ENCODE measurements around the gene PDE10A.
A peak's percentile ranks its signal among the peaks of the same experiment; 100 is the strongest.

Gene PDE10A

DNA sequence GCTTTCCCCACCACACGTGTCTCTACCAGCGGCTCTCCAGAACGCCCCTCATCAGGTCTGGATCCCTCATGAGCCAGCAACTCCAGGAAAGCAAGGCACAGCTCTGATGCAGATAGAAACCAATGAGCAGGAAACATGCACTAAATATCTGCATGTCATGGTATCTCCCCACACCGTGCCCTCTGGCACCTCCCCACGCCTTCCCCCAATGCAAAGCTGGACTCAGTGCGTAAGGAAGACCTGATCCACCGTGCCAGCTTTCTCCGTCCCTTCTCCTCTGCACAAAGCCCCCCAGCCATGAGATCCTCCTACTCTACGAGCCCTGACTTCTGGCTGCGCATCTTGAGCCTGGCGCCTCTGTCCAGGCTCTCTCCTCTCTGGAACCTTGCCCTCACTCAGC, 9.4 kb downstream of the PDE10A start:
- DNase-seq = no peak

DNA sequence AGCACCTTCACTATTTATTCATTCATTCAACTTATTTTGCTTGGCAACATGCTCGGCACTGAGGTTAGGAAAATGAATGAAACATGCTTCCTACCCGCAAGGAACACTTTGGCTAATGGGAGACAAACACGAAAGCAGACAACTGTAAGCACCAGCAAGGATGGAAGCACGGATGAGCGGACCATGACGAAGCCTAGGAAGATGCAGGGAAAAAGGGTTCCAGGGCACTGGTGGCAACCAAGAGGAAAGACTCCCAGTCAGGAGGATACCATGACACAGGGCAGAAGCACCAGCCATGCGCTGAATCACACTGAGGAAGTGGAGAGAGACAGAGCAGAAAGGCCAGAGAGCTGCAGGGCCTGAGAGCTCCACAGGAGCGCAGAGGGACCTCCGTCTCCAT, 9.8 kb downstream of the PDE10A start:
- DNase-seq = peak; percentile 12

DNA sequence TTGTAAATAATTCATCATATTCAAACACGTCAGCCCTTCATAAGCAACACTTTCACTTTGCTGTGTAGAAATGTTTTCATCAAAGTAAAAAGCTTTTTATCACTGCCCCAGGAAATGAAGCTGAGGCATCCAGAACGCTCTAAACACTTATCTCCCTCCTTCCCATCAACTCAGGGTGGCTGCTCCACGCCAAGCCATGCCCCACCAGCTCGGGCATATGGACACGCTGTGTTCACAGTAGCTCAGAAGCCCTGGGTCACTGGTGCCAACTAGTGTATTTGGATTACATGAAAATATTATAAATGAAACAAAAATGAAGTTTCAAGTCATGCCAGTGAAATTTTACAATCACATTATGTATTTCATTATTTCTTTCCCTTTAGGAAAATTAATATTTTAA, 10.3 kb downstream of the PDE10A start:
- DNase-seq = no peak

DNA sequence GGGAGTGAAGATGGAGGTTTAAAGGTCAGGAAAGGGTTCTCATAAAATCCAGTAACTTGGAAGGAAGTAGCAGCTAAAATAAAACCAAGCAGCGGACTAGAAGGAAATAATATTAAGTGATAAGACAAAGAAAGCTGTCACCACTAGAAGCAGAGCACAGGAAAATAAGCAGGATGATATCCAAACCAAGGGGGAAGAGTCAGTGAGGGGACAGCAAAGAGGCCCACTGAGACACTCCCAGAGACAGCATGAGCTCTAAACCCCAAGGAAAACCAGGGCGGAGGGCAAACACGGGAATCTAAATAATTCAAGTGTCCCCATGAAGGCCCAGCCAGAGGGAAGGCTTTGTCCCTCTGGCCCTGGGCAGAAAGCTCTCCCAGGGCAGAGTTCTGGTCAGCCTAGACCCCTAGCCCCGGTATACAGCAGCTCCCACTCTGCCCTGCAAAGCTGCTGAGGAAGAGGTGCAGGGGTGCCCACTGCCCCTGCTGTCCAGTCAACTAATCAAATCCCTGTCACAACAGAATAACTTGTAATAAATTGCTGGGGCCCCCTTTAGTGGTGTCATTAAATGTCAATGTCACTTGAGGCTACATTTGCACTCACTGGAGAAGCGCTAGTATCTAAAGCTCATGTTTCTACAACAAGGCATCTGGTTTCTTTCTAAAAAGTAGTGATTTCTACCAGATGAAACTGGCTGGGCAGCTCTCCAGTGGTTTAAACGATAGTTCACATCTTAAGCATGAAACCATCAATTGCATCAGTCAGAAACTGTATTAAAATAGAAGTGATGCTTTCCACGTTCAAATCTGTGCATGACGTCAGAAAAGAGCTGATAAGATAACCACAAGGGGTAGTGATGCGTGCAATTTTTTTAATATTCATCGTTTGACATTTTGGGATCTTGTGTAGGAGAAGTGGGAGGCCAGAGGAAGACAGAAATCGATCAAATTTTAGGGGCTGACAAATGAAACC, 13.6 kb downstream of the PDE10A start:
- peak; percentile 77 for DNase-seq

DNA sequence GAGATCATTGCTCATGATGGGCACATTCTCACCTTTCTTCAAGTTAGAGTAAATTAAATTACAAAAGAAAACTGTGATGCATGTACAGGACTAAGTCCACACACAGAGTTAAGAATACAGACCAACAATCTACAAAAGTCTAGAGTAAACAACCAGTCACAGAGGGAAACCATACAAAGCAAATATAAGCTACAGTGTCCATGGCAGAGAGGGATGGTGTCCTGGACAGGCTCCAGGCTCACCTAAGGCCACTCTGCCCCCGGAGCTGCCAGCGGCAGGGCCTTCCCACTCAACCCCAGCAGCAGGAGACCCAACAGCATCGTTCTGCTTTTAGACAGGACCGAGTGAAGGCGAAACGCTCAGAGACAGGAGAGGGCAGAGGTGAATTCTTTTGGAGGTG, 16.0 kb downstream of the PDE10A start:
- DNase-seq = no peak

DNA sequence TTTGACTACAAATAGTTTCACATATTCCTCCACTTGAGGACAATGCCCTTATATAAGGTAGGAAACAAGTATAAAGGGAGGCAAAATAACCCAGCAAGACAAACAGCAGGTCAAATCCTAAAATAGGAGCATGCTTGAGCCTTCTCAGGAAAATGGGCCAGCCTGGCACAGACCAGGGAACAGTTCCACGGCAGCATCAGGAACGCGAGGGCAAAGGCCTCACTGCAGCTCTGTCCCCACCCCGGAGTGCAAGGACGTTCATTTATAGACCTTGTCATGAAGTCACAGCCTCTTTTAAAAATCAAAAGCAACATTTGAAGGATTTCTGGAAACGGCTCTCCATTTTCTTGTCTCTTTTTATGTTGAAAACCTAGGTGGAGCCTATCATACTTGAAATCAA, 17.1 kb downstream of the PDE10A start:
- DNase-seq = no peak

DNA sequence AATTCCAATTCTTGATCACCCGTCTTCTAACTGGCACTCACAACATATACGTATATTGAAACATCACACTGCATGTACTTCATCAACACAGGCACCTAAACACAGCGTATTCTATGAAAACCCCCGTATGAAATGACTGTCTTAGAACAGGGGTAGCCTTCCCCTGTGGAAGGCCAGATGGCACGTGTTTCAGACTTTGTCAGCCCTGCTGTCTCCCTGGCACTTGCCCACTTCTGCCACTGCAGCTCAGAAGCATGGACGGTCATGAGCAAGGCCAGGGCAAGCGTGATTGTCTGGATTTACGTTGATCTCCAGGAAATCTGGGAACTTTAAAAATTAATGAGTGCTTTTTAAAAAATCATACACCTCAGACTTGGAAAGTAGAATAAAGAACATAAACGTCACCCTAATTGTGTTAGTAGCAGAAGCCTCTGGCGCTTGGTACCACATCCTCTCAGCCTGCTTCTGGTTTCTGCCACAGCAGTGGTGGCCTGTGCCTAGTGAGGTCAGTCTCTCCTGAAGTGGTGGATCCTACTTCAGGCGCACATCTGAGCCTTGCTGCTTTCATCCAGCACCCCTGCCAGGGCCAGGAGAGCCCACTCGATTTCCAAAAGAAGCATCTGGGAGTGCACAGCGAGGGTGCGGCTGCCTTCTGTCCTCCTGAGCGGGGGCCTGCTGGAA, 18.3 kb downstream of the PDE10A start:
- DNase-seq = no peak

DNA sequence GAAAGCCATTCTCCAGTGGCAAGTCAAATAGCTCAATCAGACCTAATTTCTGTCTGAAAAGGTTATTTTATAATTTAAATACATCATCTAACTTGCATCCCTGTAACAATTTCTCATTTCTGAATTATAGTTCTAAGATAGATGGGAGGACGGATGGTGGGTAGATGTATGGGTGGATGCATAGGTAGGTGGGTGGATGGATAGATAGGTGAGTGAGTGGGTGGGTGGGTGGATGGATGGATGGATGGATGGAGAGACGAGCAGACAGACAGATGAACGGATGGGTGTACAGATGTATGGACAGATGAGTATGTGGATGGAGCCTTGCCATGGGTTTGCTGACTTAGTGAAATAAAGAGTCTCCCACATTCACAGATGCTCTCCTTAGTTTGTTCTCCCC, 20.0 kb downstream of the PDE10A start:
- no peak for DNase-seq

DNA sequence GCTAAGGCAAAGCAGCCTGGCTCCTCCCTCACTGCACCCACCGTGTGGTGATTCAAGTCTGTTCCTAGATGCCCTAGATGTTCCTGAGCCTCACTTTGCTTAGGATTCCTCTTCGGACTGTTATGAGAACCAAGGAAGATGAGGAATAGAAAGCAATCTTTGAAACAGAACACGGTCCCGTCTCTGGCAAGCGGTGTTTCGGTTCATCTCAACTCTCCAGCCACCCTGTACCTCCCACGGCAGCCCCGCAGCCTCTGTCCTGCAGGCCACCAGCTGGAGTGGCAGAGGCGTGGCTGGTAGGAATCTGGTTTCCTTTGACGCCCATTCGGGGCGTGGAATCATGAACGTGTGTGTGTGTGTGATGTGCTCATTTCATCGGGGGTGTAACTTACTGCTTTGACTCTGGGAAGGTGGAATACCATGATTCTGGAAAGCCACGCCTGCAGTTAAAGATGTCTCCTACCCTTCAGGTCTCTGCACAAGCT, 21.3 kb downstream of the PDE10A start:
- DNase-seq = no peak

DNA sequence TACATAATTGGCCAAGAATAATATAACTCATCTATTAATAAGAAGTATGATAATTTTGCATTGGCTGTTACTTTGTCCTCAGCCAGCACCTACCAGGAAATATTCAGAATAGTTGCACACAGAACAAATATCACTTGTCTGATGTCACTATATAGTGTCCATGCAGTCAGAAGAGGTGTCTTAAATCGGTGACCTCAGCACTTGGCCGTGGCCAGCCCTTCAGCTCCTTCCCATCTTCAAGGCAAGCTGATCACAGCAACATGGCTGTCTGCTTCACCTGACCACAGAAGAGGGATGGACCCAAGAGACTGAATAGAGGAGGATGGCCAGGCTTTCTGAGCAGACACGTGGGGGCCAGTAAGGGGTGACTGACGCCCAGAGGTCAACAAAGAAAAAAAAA, 22.2 kb downstream of the PDE10A start:
- no peak for DNase-seq

DNA sequence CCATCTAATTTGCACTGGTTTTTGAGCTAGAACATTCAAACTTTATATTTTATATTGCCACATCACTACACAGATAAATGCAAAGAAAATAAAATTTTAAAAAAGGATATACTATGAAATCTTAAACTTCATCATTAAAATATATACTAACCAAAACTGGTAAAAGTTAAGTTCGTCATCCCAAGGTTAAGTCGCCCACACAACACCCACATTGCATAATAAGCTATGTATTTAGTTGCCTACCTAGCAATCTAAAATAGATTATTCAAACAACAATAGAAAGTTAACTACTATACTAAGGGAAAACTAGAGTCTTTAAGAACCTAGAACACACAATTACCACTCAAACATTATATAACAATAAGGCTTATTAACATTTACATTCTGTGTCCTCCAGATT, 24.5 kb downstream of the PDE10A start:
- no peak for DNase-seq

DNA sequence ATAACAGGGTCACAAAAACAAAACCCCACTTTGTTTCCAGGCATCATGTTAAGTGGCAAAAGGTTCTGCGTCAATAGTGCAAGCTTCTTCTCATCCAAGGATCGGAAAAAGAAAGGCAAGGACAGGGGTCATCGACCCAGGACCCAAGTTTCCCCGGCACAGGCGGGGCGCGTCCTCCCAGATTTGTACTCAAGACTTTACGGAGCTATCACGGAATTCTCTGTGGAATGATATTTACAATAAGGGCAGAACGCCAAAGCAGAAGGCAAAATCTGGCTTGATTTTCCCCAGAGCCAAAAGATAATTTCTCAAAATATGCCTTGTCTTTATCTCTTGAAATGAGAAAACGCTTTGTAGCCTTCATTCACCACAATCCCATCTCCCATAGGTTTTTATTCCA, 25.5 kb downstream of the PDE10A start:
- DNase-seq = peak; percentile 3

DNA sequence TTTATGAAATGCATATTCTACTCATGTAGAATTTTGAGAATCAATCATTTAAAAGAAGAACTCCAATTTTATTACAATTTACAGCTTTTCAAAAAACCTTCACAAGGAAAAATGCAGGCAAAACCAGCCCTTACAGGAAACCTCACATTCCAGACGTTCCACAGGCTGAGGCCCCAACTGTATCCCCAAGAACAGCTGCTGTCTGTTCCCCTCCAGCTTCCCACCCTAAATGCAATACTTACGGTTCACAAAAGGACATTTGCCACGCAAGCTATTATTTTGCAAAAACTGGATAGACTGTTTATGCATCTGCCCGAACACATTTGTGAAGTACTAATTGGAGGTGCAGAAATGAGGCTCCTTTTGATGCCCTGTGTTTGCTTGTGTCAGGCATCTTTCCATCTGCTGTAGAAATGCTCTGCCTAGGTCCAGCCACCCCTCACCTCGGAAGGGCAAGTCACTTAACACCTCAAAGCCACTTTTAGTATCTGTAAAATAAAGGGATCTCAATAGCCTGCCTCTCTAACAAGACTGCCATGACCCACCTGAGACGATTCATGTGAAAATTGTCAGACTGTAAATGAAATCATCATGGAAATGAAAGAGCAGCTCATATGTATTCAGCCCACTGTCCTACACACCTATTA, 26.5 kb downstream of the PDE10A start:
- DNase-seq = peak; percentile 58

DNA sequence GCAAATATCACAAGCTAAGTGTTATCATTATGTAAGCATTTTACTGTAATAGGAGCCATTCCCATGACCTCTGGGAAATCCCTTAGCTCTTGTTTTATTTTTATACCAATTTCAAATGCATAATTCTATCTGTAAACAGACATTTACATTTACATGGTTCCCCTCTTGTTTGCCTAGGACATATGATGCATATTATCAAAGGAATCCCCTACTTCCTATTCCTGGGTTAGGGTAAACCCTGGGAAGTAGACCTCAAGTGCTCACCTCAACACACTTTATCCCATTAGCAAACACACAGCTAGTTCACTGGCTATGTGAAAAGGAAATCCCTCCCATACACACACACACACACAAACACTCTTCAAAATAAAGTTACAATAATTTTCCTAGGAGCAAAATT, 27.1 kb downstream of the PDE10A start:
- DNase-seq = no peak

DNA sequence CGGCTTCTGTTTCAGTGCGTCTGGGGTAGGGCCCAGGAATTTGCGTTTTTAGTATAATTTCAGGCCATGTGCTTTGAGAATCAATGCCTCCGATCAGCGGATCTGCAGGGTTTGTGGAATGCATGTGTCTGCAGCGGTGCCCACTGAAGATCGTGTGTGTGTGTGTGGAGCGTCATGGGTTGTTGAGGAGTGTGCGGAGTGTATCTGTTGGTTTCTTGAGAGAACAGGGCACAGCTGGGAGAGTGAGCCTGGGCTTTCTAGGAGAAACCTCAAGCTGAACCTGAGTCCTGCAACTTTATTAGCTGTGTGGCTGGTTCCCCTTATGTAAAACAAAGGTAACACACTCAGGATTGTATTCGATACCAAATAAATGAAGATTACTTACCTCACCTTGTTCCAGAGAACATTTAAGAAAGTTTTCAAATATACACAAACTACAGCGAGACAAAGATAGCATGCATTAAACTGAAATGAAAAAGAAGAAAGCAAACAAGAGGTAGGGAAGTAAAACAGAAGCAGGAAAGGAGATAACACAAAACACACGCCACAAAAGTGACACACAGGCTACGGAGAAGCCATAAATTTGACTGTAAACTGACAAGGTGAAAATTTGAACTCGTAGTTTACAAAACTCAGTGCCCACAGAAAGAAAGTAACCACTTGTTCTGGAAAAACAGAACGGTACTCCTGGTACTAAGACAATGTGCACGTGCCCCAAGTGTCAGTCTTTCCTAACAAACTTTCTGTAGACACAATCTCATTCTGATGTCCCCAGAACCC, 28.8 kb downstream of the PDE10A start:
- no peak for DNase-seq

DNA sequence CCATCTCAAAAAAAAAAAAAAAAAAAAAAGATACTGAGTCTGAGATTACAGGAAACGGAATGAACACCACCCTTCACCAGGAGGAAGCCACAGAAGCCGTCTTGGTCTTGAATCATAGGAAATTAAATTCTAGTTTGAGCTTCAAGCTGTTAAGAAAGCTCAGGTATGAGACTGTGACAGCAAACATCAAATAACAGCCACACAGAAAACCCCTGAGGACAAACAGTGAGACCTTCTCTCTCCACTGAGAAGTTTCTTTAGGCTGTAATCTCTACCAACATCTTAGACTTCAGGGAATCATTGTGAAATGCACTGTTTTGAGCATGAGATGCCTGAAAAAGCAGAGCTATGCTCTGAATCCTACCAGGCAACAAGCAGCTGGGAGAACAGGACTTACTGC, 30.8 kb downstream of the PDE10A start:
- no peak for DNase-seq

DNA sequence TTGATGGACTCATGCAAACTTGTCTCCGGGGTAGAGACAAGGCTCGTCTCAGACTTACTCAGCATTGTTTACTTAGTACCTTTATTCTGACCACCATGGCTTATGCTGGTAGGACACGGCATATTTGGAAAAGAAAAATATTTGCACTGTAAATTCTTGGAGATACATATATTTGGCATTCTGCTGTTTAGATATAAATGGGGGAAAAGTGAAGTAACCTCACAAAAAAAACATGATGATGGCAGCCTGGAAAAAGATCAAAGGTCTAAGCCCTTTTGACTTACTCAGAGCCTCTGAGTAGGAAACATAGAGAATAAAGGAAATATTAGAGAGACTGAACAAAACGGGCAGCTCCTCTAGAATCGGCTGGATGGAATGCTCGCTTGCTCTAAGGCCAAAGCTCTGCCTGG, 32.5 kb downstream of the PDE10A start:
- DNase-seq = no peak

DNA sequence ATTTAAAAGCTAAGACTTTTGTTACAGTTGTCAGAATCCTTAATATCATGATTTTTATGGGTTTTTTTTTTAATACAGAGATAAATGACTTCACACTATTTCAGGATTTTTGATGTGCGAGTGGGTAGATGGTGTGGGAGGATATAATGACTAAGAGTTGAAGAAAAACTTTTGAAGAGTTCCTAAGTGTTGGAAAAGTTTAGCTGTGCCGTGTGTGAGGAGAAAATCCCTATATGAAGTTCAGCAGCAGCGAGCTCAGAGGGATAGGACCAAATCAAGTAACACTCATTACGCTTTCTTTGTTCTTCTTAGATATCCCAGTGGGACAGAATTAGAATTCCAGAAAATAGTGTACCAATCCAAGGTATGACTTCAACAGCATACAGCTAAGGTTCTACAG, 34.1 kb downstream of the PDE10A start:
- no peak for DNase-seq

DNA sequence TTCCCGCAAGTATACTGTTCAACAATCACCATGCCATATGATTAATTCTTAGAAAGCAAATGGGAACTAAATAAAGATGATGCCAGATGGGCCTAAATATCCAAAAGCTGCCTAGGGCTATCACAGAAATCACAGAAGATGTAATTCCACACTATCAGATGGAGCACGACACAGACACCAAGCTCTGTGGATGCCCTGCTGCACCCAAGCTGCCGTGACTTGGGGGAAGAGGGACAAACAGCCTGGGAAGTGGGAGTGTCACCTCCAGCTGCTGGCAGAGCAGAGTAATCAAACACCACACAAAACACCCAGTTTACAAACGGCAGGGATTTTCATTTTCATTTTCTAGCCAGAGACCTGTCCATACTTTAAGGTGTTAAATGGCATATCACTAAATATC, 35.7 kb downstream of the PDE10A start:
- DNase-seq = no peak

DNA sequence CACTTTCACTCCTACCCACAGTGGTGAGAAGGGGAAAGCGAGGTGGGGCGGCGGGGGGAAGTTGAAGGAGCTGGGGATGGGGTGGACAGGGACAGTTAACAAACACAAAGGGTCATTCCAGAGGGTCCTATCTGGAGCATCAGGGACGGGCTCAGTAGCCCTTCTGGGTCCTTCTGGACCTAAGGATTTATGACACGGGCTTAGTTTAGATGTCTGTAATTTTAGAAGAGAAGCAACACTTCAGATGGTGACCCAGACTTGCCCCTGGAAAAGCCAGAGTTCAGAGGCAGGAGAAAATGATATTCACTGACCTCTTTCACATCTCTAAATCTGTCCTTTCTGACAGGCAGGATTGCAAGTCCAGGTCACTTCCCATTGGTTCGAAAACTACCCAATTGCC, 36.3 kb downstream of the PDE10A start:
- no peak for DNase-seq

DNA sequence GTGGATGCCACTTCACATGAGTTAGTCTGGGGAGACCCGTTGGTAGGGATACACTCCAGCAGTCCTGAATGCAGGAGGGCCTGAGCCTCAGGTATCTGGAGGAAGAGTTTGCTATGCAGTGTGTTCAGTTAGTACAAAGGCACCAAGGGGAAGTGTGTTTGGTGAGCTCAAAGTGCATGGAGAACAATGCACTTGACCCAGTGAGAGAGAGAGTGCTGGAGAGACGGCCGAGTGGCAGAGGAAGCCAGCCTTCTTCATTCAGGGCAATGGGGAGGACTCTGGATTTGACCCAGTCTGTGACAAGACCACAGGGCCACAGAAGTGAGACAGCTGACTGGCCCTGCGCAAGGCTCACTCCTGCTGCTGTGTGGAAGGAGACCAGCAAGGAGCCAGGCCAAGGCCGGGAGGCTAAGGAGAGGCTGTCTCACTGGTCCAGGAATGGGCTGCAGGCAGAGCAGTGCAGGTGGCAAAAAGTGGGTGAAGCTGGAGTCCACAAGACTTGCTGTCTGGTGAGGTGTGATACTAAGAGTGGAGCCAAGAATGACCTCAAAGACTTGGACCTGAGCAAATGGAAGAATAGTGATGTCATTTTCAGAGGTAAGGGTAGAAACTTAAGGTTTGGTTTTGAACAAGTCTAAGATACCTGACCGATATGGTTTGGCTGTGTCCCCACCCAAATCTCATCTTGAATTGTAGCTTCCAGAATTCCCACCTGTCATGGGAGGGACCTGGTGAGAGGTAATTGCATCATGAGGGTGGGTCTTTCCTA, 38.0 kb downstream of the PDE10A start:
- no peak for DNase-seq

DNA sequence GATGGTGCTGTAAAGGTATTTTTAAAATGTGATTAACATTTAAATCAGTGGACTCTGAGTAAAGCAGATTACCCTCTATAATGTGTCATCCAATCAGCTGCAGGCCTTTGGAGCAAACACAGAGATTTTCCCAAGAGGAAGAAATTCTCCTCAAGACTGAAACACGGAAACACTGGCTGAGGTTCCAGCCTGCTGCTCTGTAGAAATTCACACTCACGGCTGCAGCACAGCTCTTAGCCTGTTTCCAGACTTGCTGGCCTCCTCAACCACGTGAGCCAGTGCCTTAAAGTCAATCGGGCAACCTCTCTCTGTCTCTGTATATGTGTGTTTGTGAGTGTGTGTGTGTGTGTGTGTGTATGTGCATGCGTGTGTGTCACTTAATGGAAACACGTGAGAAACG, 41.1 kb downstream of the PDE10A start:
- peak; percentile 4 for DNase-seq

Data from fibroblast of upper back skin (primary cell).